Ovary (tissue), 10 donors: ENCODE results near the gene IL17REL. TPM values are rescaled to one million over a fixed set of nuclear protein-coding genes. Genes with fewer than 3 reads are reported as not detected.
A peak's percentile ranks its signal among the peaks of the same experiment; 100 is the strongest.

ENCODE experiments used
- DNase-seq, 5 donors: peaks; one replicate each; pipeline ENCODE4 v3.0.0-alpha.2; 2019 to 2020
- H3K27ac ChIP-seq, 2 donors: fragments of 200-600 bp; one replicate each; pipeline versions ENCODE4 v1.5.1 to v1.8.0; 2019 to 2022
- H3K27me3 ChIP-seq: fragments of 200-600 bp; one replicate; pipeline ENCODE4 v1.8.0; 2022
- H3K36me3 ChIP-seq: fragments of 200-600 bp; sonication (generic); one replicate; pipeline ENCODE4 v1.5.1; 2019
- H3K4me1 ChIP-seq: one replicate; pipeline ENCODE4 v1.8.1; 2013; ENCODE audit warnings: mild to moderate bottlenecking, moderate library complexity; ENCODE audit not compliant: insufficient read depth
- H3K4me3 ChIP-seq: fragments of 200-600 bp; sonication (generic); one replicate; pipeline ENCODE4 v1.5.1; 2017
- H3K9me3 ChIP-seq, 2 donors: fragments of 200-600 bp in 1 of 2; sonication (generic) in 1 of 2; one replicate each; pipeline versions ENCODE4 v1.5.1 to v1.8.1; 2013 to 2019; ENCODE audit warnings: mild to moderate bottlenecking in 1 of 2, moderate library complexity in 1 of 2
- EP300 ChIP-seq: sonication (generic); formaldehyde crosslinking; IDR thresholded peaks from one replicate; pipeline ENCODE4 v1.6.1; 2017; ENCODE audit warnings: antibody characterized with exemption
- POLR2A ChIP-seq: fragments of 450-650 bp; IDR thresholded peaks from one replicate; pipeline ENCODE4 v1.6.1; 2017; ENCODE audit warnings: antibody characterized with exemption, mild to moderate bottlenecking, moderate library complexity
- WGBS, 3 donors: extraction: QIAGEN DNeasy Blood & Tissue Kit in 1 of 3; methylation state at CpG; one replicate each; pipeline versions ENCODE4 v1.1.5 to v1.1.7; 2013 to 2017; 5-methylcytosine and 5-hydroxymethylcytosine counted together
- intact Hi-C, 4 donors: fragments of 100-400 bp; cut with DNase I; formaldehyde crosslinking; loops; one replicate each; pipeline versions ENCODE4 v1.11.0 to v1.15.1; 2022 to 2023
- long read RNA-seq, 3 donors: library from polyadenylated mRNA in 2 of 3; unstranded in 2 of 3; transcript quantifications; one replicate each; pipeline ENCODE4 v2.0.0 and lab custom pipeline, GENCODE V29; 2021 to 2026
- polyA plus RNA-seq, 2 donors: library from polyadenylated mRNA; stranded (reverse); fragments of 200-250 nt in 1 of 2; fragments of 350-450 nt in 1 of 2; fragmentation: Illumina TruSeq in 1 of 2; extraction: RNeasy Lipid Tissue Mini Kit (QIAGEN cat#74804) in 1 of 2; gene quantifications; one replicate each; pipeline ENCODE4 v1.2.3, GENCODE V29; 2013 to 2014
- total RNA-seq, 7 donors: library from RNA; depleted of rRNA in 2 of 7; stranded (reverse); fragments of >200 nt in 2 of 7; fragmentation: NEBNext Ultra II Directional in 3 of 7; extraction: Animal tissue kit (Norgen Biotek cat#: 25700) in 3 of 7; gene quantifications; one replicate each; pipeline versions ENCODE4 v1.1.0 to v1.2.4, GENCODE V29; 2016 to 2023
- TF ChIP-seq, protein P1 (sequence below), 3 donors: fragments of 450-650 bp in 2 of 3; fragments of 200-600 bp in 1 of 3; IDR thresholded peaks; one replicate each; pipeline versions ENCODE4 v1.5.1 to v1.8.0; 2016 to 2022; ENCODE audit warnings: antibody characterized with exemption in 3 of 3, mild to moderate bottlenecking in 1 of 3
- donor health status: DM: no; HTN: no; CAD: no; lungs with moderate emphysema.
- donor health status: DM: no; HTN: no; CAD: no.
- donor health status: Bipolar disorder and iron deficiency.
- donor health status: DM: yes; HTN: yes; CAD: no.
- donor health status: DM: no; HTN: no; CAD: no.
- donor health status: DM: yes; HTN: yes; CAD: no.

Gene IL17REL
- under 1 TPM in 3 of 7 donors, not detected in 4; 0.10 to 0.18 (median 0.10) TPM for total RNA-seq
- polyA plus RNA-seq = under 1 TPM in 1 of 2 donors, not detected in 1; 0.05 TPM
- long read RNA-seq, donor 1 = 0 reads
- long read RNA-seq, donor 2 = 0 reads
- long read RNA-seq, donor 3 = 0 reads

DNA sequence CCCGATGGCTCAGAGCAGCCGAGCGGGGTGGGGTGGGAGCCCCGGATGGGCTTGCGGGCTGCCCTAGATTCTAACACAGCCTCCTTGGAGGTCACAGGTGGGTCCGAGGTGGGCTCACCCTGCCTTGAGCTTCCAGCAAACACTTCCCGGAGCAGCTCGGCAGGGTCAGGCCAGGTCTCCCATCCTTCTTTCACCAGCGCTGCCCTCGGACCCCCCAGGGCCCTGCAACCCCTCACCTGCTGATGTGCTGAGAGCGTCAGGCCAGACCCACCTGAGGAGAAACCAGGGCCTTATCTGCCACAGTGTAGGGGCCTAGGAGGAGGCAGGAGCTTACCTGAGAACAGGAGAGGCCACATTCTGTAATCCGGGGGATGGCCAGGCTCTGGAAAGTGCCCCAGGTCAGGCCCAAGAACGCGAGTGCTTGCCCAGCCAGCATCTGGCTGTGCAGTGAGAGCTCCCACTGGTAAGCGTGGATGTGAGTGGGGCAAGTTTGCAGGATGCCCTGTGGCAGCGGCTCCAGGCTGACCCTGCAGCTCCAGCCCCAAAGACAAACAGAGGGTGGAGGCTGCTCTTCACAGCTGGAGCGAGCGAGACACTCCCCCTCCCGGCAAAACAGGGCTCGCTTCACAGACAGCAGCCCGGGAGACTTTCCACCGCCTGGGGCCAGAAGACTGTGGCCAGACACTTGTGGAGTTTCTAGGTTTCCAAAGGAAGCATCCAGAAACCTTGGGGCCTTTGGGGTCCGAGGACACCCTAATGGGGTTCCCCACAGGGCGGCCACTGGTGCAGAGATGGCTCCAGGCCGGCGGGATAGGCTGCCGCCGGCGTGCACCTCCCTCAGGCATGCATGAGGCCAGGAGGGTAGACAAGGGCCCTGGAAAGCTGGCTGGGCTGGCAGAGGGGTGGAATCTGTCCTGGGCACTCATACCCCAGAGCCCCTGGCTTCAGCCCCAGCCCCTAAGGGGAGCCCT is at the start of gene IL17REL:
IL17REL (minus strand) TSS at position 555 of the 971 bp plus-strand sequence; CDS start at position 436, 119 bp downstream.
- TF ChIP-seq EP300 (no peak), POLR2A (no peak)
- TF ChIP-seq, protein P1, sequence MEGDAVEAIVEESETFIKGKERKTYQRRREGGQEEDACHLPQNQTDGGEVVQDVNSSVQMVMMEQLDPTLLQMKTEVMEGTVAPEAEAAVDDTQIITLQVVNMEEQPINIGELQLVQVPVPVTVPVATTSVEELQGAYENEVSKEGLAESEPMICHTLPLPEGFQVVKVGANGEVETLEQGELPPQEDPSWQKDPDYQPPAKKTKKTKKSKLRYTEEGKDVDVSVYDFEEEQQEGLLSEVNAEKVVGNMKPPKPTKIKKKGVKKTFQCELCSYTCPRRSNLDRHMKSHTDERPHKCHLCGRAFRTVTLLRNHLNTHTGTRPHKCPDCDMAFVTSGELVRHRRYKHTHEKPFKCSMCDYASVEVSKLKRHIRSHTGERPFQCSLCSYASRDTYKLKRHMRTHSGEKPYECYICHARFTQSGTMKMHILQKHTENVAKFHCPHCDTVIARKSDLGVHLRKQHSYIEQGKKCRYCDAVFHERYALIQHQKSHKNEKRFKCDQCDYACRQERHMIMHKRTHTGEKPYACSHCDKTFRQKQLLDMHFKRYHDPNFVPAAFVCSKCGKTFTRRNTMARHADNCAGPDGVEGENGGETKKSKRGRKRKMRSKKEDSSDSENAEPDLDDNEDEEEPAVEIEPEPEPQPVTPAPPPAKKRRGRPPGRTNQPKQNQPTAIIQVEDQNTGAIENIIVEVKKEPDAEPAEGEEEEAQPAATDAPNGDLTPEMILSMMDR (IDR thresholded peaks at IDR 0.05) = no peak
- intact Hi-C loops = no loop called here
- H3K9me3 ChIP-seq = no peaks in the 10 kb centered on the region
- no peak within 1 kb of the TSS for H3K4me3 ChIP-seq
- peaks cover 4% of the 10 kb centered on the region for H3K27me3 ChIP-seq
- H3K27ac ChIP-seq = no peak within 1 kb of the TSS
- H3K4me1 ChIP-seq = peaks cover 2% of the 10 kb centered on the region
- no peaks in the 10 kb centered on the region for H3K36me3 ChIP-seq
- WGBS, 3 donors = 40 to 56% (median 45%) methylated on average over 29 of the region's 29 CpGs
- peak in 3 of 5 donors; percentile 27 to 53 (median 27) for DNase-seq

GRCh38 chr22:50061824-50062355 is 49.3 kb upstream of the IL17REL start:
- 64 to 75% (median 68%) methylated on average over 11 to 17 of the region's 17 CpGs for WGBS, 3 donors
- TF ChIP-seq POLR2A = no peak
- TF ChIP-seq, protein P1 (IDR thresholded peaks at IDR 0.05) = no peak
- no peak for TF ChIP-seq EP300
- H3K27me3 ChIP-seq = no peaks in the 10 kb centered on the region
- H3K4me1 ChIP-seq = peaks cover 4% of the 10 kb centered on the region
- no peaks in the 10 kb centered on the region for H3K36me3 ChIP-seq
- no peaks in the 10 kb centered on the region for H3K9me3 ChIP-seq
- intact Hi-C loops = no loop called here
- no peak for DNase-seq
- no peak overlapping the region for H3K27ac ChIP-seq
- no peak overlapping the region for H3K4me3 ChIP-seq

DNA sequence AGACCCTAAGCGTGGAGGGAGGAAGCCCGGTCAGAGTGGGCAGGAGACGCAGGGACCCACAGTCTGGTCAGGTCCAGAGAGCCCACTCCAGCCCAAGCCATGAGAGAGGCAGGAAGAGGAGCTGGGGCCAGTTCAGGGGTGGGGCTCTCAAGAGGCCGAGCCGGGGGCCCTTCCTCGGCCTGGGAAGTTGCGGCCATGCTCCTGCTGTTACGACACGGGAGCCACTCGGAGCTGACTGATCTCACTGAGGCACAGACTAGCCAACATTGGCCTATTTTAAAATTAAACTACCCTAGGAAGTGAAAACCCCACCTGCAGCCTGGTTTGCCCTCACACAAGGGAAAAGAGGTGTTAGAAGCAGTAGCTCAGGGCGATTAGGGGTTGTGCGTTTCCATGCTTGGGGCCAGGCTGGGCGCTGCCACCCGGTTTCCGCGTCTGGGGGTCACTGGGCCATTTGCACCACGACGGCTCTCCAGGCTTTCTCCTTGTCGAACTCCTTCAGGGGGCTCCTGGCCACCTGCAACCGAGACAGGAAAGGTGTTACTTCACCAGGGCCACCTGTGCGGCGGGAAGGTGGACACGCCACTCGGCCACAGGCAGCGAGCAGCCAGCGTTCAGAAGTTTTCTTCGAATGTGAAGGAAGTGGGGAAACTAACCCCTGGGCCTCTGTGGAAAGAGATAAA is 48.7 kb upstream of the IL17REL start:
- DNase-seq = no peak
- Histone ChIP-seq H3K4me3 (no peak overlapping the region), H3K27me3 (no peaks in the 10 kb centered on the region), H3K4me1 (peaks cover 4% of the 10 kb centered on the region), H3K36me3 (no peaks in the 10 kb centered on the region), H3K27ac (no peak overlapping the region), H3K9me3 (no peaks in the 10 kb centered on the region)
- 74 to 81% (median 79%) methylated on average over 27 of the region's 27 CpGs for WGBS, 3 donors
- TF ChIP-seq POLR2A (no peak), EP300 (no peak)
- TF ChIP-seq, protein P1 (IDR thresholded peaks at IDR 0.05) = no peak
- intact Hi-C loops = no loop called here

DNA sequence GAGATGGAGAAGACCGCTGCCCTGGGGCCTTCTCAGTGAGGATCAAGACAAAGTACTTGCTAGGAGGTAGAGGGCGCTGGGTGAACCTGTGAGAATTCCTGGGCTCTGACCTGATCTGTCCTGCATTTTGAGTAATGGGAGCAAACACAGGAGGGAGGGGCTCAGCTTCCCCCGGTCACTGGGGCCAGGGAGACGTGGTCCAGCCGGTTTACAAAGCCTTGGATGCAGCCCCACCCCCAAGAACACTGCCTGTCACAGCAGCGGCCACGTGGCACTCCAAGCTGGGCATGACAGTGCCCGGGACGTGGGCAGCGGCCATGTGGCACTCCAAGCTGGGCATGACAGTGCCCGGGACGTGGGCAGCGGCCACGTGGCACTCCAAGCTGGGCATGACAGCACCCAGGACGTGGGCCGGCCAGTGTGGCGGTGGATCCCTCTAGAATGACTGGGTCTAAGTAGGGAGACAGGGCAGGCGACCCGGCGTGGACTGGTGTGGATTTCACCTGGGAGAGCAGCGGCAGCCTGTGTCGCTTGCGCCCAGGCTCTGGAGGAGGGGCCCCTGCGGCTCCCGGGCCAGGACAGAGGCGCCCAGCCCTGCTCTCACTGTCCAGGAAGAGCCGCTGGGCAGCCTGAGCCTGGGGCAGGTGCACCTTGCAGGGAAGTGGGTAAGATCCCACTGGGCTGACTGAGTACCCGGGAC is 48.0 kb upstream of the IL17REL start:
- Histone ChIP-seq H3K27ac (no peak overlapping the region), H3K4me3 (no peak overlapping the region), H3K27me3 (no peaks in the 10 kb centered on the region), H3K36me3 (no peaks in the 10 kb centered on the region), H3K9me3 (no peaks in the 10 kb centered on the region), H3K4me1 (peaks cover 4% of the 10 kb centered on the region)
- intact Hi-C loops = no loop called here
- 78 to 88% (median 80%) methylated on average over 27 to 28 of the region's 28 CpGs for WGBS, 3 donors
- TF ChIP-seq, protein P1 (IDR thresholded peaks at IDR 0.05) = no peak
- TF ChIP-seq EP300 (no peak), POLR2A (no peak)
- no peak for DNase-seq
